GM19468 (cell line): ENCODE measurements around the gene PDGFA.

Experiments used
- ATAC-seq: cut with Tn5 transposase; IDR thresholded peaks from one replicate; pipeline ENCODE4 v1.9.1; 2021; ENCODE audit warnings: mild to moderate bottlenecking, moderate library complexity, moderate number of reproducible peaks; ENCODE audit not compliant: unreplicated experiment; ENCODE audit errors: extremely low read depth

Gene PDGFA

DNA sequence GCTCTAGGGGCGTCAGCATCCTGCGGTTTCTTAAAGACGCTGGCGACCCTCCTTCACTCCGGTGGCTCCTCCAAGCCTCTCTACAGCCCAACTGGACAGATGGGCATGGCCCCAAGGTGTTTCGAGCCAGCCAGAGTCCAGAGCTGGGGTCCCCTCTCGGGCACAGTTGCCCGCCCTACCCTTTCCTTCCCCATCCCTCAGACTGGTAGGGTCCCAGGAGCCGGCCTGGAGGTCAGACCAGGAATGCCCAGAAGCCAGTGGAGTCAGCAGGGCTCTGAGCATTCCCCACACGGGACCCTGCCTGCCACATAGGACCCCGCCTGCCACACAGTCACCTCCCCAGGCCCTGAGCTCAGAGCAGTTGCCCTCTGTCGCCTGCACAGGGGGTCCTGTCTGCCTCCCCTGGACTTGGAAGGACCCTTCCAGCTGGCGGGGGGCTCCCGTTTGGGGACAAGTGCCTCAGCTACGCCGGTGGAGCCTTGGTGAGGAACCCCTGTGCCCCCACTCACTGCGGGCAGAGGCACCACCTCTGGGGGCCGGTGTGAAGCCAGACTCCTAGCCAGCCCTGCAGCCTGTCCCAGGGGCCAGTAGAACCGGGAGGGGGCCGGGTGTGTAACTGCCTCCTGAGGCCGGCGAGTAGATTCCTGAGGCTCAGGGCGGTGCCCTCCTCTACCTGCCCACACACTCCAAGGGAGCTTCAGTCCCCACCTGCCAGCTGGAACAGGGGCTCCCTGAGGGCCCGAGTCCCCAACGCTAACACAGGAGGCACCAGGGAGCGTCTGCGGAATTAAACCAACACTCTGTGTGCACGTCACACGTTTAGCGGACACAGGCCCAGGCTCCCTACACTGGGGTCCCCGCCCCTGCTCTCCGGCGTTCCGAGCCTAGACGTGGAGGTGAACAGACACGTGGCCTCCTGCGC, 19.4 kb upstream of the PDGFA start:
- ATAC-seq = no peak

GRCh38 chr7:537911-538634, 18.4 kb upstream of the PDGFA start:
- no peak for ATAC-seq

DNA sequence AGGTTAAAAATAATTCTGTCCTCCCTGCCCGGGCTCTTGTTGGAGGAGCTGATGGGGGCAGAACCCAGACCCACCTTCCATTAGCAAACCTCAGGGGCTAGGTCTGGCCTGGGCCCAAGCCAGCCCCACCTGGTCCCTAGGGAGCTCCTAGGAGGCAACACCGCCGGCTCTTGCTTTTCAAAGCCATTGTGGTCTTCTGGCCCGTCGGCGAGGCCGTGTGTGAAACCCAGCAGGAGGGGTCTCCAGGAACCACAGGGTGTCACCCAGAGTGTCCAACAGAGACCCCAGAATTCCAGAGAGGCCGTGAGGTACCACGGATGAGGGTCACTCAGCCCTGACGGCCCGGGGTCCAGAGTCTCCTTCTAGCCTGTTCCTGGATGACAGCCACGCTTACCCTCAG, 16.6 kb upstream of the PDGFA start:
- ATAC-seq = no peak

DNA sequence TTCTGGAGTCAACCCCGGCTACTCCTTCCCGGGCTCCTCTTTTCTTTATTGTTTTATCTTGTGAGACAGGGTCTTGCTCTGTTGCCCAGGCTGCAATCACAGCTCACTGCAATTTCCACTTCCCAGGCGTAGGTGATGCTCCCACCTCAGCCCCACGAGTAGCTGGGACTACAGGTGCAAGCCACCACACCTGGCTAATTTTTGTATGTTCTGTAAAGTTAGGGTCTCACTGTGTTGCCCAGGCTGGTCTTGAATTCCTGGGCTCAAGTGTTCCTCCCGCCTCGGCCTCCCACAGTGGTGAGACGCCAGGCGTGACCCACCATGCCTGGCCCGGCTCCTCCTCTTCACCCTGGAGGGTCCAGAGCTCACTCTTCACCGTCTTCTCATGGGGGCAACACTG, 15.3 kb upstream of the PDGFA start:
- no peak for ATAC-seq

- ATAC-seq = no peak
Measured at GRCh38 chr7:534075-534474, 14.4 kb upstream of the PDGFA start.

DNA sequence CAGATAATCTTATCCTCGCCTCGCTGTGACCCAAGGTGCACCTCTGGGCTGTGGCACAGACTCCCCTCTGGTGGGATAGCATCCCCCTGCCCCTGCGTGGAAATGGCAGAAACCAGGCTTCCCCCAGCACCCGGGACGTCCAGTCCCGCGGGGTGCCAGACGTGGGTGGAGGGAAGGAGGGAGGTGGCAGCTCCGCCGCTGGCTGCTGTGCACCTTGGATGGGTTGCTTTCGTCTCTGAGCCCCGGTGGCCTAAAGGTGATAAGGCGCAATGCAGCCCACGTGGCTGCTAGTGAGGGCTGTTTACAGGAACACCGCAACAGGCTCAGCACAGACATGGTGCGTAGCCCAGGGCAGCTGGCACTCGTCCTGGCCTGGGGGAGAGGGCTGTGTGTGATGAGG, 13.6 kb upstream of the PDGFA start:
- no peak for ATAC-seq

DNA sequence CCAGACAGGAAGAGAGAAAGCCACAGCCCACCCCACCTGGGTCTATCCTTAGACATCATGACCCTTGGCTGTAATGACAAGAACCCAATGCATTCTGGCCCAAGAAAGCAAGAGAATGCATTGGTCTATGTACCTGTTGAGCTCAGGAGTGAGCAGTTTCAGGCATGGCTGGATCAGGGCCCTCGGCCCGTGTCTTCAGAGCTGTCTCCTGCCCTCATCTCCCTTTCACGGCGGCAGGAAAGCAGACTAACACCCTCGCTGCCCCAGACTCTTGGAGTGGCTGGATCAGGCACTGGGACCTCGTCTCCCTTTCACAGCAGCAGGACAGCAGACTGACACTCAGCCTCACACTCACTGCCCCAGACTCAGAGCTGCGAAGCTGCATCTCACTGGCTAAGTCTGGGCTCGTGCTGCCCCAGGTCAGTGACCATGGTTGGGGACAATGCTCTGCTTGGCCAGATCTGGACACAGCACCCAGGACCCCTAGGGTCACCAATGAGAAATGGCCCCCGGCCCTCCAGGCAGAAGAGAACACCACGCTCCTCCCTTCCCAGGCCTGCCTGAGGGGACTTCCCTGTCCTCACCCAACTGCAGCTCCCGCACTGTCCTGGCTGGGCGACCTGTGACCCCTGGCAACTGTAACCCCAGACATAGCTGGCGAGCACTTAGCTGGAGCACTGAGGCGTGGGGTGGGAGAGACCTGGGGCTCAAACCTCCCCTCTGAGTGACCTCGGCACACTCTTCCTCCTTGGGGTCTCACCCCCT, 12.9 kb upstream of the PDGFA start:
- ATAC-seq = no peak

DNA sequence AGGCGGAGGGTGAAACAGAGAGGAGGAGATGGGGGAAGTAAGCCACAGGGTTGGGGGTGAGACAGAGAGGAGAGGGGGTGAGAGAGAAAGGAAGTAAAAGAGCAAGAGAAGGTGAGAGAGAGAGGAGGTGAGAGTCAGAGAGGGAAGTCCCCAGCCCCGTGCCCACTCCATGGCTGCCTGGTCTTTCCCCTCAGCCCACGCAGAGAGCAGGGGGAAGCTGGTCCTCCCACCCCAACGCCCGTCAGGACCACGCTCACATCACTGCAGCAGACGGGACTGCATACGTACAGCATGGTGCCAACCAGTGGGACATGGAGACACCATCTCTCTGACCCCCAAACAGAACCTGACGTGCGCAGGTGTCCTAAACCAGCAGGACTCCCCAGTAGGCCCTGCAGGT, 12.1 kb upstream of the PDGFA start:
- ATAC-seq = no peak

DNA sequence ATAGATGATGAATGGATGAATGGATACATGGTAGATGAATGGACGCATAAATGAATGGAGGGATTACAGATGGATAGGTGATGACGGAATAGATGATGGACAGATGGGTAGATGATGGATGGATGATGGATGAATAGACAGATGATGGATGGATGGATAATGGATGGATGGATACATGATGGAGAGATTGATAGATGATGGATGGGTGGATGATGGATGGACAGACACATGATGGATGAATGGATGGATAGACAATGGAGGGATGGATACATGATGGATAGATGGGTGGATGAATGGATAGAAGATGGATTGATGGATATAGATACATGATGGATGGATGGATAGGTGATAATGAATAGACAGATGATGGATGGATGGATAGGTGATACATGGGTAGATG, 8.8 kb upstream of the PDGFA start:
- ATAC-seq = no peak

DNA sequence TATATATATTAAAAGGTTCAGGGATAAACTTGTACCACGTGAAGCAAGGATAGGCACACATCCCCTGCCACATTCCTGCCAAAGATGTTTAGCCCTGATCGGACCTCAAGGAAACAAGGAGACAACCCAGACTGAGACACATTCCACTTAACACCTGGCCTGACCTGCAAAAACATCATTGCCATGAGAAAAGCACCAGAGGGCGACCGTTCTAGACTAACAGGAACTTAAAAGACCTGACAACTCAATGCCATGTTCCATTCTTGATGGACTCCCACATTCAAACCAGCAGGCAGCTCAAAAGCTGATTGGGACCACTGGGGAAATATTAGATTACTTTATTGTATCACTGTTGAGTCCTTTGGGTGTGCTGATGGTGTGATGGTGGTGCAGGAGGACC, 8.1 kb upstream of the PDGFA start:
- no peak for ATAC-seq

GRCh38 chr7:526460-527034, 6.9 kb upstream of the PDGFA start:
- no peak for ATAC-seq

DNA sequence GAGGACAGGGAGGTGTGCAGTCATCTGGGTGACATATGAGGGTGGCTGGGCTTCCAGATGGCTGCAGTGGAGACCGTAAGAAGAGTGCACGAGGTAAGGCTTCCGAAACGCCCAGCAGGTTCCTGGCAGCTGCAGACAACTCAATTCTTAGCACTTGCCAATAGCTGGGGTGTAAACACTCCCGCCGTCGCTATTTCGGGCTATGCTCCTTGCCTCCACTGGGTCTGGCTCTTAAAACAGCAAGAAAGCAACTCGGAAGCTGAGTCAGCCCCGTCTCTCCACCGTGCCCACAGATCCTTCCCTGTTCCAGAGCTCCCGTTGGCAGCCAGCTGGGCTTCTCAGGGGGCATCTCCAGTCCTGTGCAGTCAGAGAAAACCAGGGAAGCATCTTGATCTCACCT, 6.1 kb upstream of the PDGFA start:
- ATAC-seq = no peak

DNA sequence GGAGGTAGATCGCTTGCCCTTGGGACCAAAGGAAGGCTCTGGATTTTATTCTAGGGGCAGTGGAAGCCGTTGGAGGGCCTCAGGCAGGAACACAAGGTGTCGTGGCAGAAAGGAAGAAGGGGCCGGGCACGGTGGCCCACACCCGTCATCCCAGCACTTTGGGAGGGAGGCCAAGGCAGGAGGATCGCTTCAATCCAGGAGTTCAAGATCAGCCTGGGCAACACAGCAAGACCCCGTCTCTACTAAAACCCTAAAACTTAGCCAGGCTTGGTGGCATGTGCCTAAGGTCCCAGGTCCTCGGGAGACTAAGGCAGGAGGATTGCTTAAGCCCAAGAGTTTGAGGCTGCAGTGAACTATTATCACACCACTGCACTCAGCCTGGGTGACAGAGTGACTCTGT, 5.2 kb upstream of the PDGFA start:
- no peak for ATAC-seq

DNA sequence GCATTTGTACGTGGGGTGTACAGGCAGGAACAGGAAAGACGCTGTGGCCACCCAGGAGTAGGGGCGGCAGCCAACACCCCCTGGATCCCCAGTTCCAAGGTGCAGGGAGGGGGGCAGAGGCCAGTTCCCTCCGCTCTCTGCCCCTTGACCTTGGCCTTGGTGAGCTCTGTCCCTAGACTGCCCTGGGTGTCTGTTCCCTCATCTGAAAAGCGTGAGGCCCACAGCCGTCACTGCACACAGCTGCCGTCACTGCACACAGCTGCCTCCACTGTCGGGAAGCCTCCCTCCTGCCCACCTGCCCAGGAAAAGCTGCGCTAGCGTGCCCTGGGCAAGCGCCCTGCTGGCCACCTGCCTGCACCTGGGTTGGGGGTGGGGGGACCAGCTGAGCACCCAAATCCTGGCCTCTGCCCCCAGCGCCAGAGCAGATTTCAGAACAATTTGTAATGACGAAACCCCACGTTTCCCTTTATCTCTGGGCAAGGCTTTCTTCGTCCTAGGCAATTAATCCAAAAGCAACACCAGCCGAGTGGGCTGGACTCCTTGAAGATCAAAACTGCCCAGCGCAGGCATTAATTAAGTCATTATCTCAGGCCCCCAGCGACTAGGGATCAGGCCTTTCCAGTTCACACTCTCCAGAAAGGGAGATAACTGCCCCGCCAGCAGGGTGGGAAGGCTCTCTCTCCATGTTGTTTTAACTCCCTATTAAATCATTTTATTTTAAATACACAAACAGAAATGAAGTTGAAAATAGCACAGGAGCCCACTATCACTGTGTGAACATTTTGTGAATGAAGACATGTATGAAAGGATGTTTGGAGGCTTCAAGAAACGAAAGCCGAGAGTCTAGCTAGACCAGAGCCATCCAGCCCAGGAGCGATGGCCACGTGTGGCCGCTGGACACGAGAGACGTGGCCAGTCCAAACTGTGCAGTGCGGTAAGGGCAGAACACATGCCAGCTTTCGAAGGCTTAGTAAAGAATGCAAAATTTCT, 4.0 kb upstream of the PDGFA start:
- ATAC-seq = no peak

- ATAC-seq = no peak
Measured at GRCh38 chr7:522951-523314, 3.3 kb upstream of the PDGFA start.

GRCh38 chr7:522071-522950, 2.7 kb upstream of the PDGFA start:
- ATAC-seq = no peak

DNA sequence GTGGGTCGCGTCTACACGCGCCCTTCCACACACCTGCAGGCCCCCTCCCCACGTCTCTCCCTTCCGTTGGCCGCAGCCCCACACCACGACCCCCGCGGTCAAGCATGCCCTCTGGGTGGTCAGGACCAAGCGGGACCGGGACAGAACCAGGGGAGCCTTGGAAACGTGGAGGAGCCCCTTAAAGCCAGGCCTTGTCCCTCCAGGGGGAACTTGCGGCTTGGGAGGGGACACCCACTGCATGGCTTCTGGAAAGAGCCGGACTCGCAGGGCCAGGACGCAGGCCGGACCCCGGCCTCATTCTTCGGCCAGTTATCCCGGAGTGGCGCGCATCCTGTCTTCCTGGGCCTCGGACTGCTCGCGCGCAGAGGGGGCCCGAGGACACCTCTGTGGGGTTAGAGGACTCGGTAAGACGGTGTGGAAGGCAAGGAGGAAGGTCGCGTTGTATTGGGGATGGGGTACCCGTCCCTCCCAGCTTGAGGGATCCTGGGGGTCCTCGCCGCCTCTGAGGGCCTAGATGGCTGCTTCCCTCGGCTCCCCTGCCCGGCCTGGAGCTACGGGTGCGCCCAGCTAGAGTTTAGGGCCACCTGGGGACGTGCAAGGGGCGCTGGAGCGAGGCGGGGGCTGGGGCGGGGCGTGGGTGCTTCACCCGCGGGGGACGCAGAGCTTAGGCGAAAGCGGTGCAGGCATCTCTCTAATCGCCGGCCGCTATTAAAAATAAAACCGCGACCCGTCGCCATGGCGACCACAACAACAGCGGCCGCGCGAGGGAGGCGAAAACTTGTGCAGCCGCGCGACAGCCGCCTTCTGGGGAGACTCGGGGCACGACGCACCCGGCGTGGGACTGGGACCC, 1.8 kb upstream of the PDGFA start:
- no peak for ATAC-seq
